HG03469 (cell line): ENCODE results near the gene ENO3.
"Not testable (repeated sequence)": the region's sequence is repeated elsewhere in the genome, so short reads cannot be mapped to it uniquely, and the experiment has no call there.

Experiments
- ATAC-seq: cut with Tn5 transposase; IDR thresholded peaks from one replicate; pipeline ENCODE4 v1.9.1; 2021; ENCODE audit warnings: mild to moderate bottlenecking, moderate library complexity, moderate number of reproducible peaks; ENCODE audit not compliant: unreplicated experiment

ENO3 gene

GRCh38 chr17:4950746-4951204 is at the start of gene ENO3:
Gene ENO3 (plus strand): TSS chr17:4951119. CDS start chr17:4951830, 711 bp downstream.
- ATAC-seq: no peak

DNA sequence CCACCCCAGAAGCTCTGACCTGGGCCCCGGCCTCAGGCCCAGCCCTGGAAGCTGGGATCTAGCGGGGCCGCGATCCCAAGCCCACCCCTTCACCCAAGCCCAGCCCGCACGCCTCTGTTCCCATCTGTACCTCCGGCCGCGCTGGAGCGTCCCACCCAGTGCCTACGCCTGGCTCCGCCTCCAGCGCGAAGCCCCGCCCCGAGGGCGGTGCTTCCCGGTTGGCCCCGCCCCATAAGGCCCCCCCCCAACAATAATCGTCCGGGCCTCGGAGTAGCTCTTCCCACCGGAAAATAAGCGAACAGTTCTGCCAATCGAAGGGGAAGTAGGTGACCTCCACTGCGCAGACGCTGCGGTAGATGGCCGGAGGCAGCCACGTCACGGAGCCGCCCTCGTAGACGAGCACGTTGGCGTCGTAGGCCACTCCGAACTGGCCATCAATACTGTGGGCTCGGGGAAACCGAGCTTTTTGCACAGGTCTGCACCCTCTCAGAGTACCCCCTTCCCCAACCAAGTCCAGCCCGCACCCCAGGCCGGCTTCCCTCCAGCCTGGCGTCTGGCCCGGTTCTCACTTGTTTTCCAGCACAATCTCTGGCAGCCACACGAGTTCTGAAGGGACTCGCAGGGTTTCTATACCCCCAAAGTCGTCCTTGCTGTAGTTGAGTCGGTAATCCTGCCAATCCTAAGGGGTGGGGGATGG is 49.1 kb upstream of the ENO3 start:
- ATAC-seq: no peak

DNA sequence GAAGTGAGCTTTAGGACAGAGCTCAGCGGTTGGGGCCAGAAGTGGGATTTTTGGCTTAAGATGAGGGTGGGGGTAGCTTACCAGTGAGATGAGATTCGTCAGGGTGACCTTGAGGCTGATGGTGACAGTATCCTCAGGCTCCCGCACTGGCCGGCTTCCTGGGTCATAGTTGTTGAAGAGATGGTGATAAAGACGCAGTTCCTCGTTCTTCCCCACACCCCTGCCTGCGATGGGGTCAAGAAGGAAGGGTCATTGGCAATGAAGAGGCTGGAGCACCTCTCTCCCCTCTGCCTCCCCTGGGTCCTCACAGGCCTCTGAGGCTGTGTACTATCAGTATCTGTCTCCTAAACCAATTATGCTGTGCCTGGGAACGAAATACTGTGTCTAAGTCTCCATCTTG is 48.4 kb upstream of the ENO3 start:
- ATAC-seq: no peak

- ATAC-seq: no peak
Measured at GRCh38 chr17:4903051-4903818, 47.7 kb upstream of the ENO3 start, which contains the start of gene CHRNE. Gene CHRNE (minus strand): TSS chr17:4903098. CDS start chr17:4903063, 35 bp downstream.

GRCh38 chr17:4906642-4907041 is 44.3 kb upstream of the ENO3 start:
- ATAC-seq: not testable (repeated sequence)

DNA sequence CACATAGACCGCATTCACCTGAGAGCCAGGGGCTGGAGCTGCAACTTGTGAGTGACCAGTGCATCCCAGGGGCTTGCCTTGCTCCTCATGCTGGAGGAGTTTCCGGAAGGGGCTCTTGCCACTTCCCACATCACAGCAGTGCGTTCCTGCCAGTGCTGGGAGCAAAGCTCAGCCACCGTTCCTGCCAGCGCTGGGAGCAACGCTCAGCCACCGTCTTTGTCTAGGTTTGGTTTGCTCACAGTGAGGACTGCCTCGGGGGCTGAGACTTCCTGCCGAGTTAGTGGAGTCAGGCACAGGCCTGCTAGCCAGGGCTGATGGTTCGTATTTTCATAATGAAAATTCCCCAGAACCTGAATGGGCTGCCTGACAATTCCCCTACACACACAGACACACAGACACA is 42.6 kb upstream of the ENO3 start:
- ATAC-seq: no peak

GRCh38 chr17:4908711-4909496 is 42.0 kb upstream of the ENO3 start:
- ATAC-seq: no peak

GRCh38 chr17:4913994-4914393 is 36.9 kb upstream of the ENO3 start:
- no peak for ATAC-seq

DNA sequence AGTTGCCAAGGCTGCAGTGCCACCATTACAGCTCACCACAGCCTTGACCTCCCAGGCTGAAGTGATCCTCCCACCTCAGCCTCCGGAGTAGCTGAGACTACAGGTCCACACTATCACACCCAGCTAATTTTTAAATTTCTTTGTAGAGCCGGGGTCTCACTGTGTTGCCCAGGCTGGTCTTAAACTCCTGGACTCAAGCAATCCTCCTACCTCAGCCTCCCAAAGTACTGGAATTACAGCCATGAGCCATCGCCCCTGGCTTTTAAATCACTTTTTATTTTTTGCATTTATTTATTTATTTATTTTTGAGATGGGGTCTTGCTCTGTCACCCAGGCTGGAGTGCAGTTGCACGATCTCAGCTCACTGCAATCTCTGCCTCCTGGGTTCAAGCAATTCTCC is 36.4 kb upstream of the ENO3 start:
- not testable (repeated sequence) for ATAC-seq

DNA sequence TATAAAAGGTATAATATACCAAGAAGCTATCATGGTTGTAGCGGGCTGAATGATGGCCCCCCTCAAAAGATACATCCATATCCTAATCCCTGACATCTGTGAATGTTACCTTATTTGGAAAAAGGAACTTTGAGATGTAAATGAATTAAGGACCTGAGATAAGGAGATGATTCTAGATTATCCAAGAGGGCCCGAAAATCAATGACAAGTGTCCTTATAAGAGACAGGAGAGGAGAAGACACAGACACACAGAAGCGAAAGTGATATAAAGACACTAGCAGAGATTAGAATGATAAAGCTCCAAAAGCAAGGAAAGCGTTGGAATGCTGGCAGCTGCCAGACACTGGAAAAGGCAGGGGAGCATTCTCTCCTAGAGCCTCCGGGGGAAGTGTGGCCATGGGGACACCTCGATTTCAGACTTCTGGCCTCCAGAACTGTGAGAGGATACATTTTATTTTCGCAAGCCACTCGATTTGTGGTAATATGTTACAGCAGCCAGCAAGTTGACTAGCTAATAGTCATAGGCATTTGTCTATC is 31.3 kb upstream of the ENO3 start:
- ATAC-seq: no peak

- ATAC-seq: no peak
Measured at GRCh38 chr17:4920351-4921048, 30.4 kb upstream of the ENO3 start.

GRCh38 chr17:4921320-4921719 is 29.6 kb upstream of the ENO3 start:
- ATAC-seq: no peak

DNA sequence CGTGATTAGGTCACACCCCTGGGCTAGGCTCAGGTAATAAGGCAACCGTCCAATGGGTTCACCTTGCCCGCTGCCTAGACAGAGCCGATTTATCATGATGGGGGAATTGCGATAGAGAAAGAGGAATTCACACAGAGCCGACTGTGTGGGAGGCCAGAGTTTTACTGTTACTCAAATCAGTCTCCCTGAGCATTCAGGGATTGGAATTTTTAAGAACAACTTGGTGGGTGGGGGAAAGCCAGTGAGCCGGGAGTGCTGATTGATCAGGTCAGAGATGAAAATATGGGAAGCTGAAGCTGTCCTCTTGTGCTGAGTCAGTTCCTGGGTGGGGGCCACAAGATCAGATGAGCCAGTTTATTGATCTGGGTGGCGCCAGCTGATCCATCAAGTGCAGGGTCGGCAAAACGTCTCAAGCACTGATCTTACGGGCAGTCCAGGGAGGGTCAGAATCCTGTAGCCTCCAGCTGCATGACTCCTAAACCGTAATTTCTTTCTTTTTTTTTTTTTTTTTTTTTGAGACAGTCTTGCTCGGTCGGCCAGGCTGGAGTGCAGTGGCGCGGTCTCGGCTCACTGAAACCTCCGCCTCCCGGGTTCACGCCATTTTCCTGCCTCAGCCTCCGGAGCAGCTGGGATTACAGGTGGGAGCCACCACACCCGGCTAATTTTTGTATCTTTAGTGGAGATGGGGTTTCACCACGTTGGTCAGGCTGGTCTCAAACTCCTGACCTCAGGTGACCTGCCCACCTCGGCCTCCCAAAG is 24.2 kb upstream of the ENO3 start:
- ATAC-seq: not testable (repeated sequence)

DNA sequence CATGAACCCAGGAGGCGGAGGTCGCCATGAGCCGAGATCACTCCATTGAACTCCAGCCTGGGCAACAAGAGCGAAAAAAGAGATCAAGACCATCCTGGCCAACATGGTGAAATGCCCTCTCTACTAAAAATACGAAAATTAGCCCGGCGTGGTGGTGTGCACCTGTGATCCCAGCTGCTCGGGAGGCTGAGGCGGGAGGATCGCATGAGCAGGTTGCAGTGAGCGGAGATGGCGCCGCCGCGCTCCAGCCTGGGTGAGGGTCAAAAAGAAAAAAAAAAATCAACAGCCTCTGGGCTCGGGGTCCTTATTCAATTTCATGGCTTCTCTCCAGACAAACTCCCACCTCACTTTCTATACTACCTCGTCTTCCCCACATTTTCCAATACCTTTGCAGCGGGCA is 22.0 kb upstream of the ENO3 start:
- no peak for ATAC-seq

DNA sequence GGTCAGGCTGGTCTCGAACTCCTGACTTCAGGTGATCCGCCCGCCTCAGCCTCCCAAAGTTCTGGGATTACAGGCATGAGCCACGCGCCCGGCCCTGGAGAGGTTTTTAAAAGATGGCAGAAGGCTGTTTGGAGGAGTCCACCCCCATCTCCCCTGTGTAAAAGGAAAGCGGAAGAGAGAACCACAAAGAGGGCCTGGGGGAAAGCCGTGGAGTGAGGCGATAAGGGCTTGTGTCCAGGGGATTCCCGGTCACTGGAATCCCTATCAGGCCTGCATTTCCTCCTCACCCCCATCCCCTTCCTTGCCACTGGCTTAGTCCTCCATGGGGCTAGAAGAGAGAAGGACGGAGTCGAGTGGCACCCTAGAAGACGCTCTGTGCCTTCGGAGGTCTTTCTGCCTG is 19.0 kb upstream of the ENO3 start, which contains the start of gene GP1BA:
Gene GP1BA (plus strand): TSS at position 315 of the 400 bp plus-strand sequence. CDS start 328 bp downstream, outside the sequence.
- ATAC-seq: no peak

DNA sequence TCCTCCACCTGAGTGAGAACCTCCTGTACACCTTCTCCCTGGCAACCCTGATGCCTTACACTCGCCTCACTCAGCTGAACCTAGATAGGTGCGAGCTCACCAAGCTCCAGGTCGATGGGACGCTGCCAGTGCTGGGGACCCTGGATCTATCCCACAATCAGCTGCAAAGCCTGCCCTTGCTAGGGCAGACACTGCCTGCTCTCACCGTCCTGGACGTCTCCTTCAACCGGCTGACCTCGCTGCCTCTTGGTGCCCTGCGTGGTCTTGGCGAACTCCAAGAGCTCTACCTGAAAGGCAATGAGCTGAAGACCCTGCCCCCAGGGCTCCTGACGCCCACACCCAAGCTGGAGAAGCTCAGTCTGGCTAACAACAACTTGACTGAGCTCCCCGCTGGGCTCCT is 18.2 kb upstream of the ENO3 start:
- no peak for ATAC-seq

- ATAC-seq: no peak
Measured at GRCh38 chr17:4933646-4934045, 17.3 kb upstream of the ENO3 start.

- ATAC-seq: no peak
Measured at GRCh38 chr17:4934173-4934979, 16.5 kb upstream of the ENO3 start.

DNA sequence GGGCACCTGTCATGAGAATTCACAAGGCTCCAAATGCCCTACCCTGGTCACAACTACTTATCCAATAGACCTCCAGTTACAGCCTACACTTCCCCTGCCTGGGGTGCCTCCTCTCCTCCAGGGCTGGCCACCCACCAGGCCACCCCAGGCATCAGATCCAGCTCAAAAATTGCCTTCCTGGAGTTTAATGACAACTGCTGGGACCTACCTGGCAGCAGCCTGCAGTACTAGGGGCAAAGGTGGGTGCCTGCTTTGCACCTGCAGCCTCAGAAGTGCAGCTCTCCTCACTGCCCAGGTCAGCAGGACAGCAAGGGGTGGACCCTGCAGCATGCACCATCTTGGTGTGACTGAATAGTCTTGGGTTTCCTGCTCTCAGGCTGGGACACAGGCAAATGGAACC is 15.3 kb upstream of the ENO3 start:
- no peak for ATAC-seq
